ENCODE data around the gene ZDHHC12. TPM values are rescaled to one million over a fixed set of nuclear protein-coding genes. Genes with fewer than 3 reads are reported as not detected.

ZDHHC12 gene
- total RNA-seq, 1 experiment from 2014 or later = 35.2 TPM

DNA sequence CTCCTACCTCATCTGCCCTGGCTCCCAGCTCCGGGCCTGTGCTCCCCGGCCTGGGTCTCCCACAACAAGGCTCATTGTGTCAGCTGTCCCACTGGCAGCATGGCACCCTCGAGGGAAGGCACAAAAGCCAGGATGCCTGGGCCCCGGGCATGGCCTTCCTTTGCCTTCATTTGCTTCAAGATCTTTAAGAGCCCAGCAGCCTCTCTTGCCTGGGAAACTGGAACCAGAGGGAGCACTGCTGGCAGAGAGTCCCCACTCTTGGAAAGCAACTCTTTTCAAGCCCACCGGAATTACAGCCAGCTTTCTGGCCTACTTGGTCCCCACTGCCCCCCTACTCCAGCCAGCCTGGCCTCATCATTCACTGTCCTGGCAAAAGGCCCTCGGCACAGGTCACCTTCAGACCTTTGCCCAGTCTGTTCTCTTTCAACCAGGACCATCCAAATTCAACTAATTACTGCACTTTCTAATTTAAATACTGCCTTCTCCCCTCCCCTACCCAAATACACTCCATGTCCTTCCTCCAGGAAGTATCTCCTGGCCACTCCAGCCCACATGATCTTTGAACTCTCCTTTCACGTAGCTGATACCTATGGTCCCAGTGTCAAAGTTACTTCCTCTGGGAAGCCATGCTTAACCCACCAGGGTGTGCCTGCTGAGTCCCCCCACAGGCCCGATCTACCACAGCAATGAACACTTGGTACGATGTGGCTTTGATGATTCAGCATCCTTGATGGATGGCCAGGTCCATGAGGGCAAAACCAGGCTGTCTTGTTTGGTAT lies 38.9 kb upstream of the ZDHHC12 start:
- BruUV-seq (replicated peaks) = no TSS peak
- no peak for DNase-seq (ENCODE audit: low spot score)
- no peak overlapping the region for H3K27ac ChIP-seq (ENCODE audit: low read depth, low read length, poor library complexity, severe bottlenecking)
- POLR2A ChIA-PET (ENCODE audit: low non-redundant PET) = no interaction called here
- no peaks in the 10 kb centered on the region for H3K36me3 ChIP-seq (ENCODE audit: insufficient read depth, low read length, poor library complexity, severe bottlenecking)
- H3K4me1 ChIP-seq (ENCODE audit: insufficient read depth, low read length, poor library complexity, severe bottlenecking) = no peaks in the 10 kb centered on the region
- H3K27me3 ChIP-seq (replicated peaks; ENCODE audit: insufficient read depth, low read depth, low read length, poor library complexity) = no peaks in the 10 kb centered on the region
- no peaks in the 10 kb centered on the region for H3K9me3 ChIP-seq (ENCODE audit: low read depth, low read length, poor library complexity, severe bottlenecking)
- TF ChIP-seq EZH2 (IDR thresholded peaks at IDR 0.05; ENCODE audit: borderline replicate concordance, low read depth, low read length, poor library complexity, severe bottlenecking) = no peak
- TF ChIP-seq, protein P1, sequence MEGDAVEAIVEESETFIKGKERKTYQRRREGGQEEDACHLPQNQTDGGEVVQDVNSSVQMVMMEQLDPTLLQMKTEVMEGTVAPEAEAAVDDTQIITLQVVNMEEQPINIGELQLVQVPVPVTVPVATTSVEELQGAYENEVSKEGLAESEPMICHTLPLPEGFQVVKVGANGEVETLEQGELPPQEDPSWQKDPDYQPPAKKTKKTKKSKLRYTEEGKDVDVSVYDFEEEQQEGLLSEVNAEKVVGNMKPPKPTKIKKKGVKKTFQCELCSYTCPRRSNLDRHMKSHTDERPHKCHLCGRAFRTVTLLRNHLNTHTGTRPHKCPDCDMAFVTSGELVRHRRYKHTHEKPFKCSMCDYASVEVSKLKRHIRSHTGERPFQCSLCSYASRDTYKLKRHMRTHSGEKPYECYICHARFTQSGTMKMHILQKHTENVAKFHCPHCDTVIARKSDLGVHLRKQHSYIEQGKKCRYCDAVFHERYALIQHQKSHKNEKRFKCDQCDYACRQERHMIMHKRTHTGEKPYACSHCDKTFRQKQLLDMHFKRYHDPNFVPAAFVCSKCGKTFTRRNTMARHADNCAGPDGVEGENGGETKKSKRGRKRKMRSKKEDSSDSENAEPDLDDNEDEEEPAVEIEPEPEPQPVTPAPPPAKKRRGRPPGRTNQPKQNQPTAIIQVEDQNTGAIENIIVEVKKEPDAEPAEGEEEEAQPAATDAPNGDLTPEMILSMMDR (conservative IDR thresholded peaks at IDR 0.05; ENCODE audit: low read depth, low read length) = no peak
- intact Hi-C loops (cut with micrococcal nuclease; ENCODE audit: unreplicated experiment) = no loop called here
- CTCF ChIA-PET = no interaction called here
- no peak overlapping the region for H3K4me3 ChIP-seq (ENCODE audit: low read depth, low read length, poor library complexity, severe bottlenecking)

DNA sequence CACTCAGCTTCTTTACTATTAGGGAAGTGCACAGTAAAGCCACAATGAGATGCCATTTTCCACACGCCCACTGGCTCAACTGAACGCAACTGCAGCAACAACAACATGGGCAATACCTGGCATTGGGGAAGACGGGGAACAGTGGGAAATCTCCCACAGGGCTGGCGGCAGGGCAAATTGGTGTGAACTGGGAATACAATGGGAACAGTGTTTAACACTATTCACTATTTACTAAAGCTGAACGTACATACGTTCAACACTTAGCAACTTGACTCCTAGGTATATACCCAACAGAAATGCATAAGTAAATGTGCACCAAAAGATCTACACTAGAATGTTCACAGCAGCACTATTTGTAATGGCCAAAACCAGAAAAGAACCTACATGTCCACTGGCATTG lies 33.7 kb upstream of the ZDHHC12 start:
- DNase-seq (ENCODE audit: low spot score) = no peak
- POLR2A ChIA-PET (ENCODE audit: low non-redundant PET) = interaction anchor here (0.6 kb wide), 1 partner anchor 19 kb away, joined by 6 read pairs; no protein-coding TSS in a partner anchor
- no peak overlapping the region for H3K27ac ChIP-seq (ENCODE audit: low read depth, low read length, poor library complexity, severe bottlenecking)
- no peak overlapping the region for H3K4me3 ChIP-seq (ENCODE audit: low read depth, low read length, poor library complexity, severe bottlenecking)
- H3K9me3 ChIP-seq (ENCODE audit: low read depth, low read length, poor library complexity, severe bottlenecking) = no peaks in the 10 kb centered on the region
- intact Hi-C loops (cut with micrococcal nuclease; ENCODE audit: unreplicated experiment) = no loop called here
- no peaks in the 10 kb centered on the region for H3K36me3 ChIP-seq (ENCODE audit: insufficient read depth, low read length, poor library complexity, severe bottlenecking)
- BruUV-seq (replicated peaks) = no TSS peak
- H3K4me1 ChIP-seq (ENCODE audit: insufficient read depth, low read length, poor library complexity, severe bottlenecking) = no peaks in the 10 kb centered on the region
- no peaks in the 10 kb centered on the region for H3K27me3 ChIP-seq (replicated peaks; ENCODE audit: insufficient read depth, low read depth, low read length, poor library complexity)
- CTCF ChIA-PET = no interaction called here
- no peak for TF ChIP-seq EZH2 (IDR thresholded peaks at IDR 0.05; ENCODE audit: borderline replicate concordance, low read depth, low read length, poor library complexity, severe bottlenecking)
- TF ChIP-seq, protein P1 (conservative IDR thresholded peaks at IDR 0.05; ENCODE audit: low read depth, low read length) = no peak

DNA sequence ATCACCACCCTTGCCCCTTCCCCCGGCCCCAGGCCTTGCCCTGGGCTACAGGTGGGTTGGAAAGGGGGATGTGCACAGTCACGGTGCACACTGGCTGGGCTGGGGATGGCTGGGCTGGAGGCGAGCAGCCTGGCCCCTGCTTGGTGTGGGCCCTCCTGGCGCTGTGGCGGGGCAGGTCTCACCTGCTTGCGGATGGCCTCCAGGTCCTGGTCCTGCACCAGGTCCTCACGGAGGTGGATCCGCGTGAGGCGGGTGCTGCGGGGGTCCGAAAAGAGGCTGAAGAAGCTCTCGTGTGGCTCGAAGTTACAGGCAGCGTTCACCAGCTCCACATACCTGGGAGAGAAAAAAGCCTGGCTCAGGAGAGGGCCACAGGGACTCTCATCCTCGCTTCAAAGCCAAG lies 29.7 kb upstream of the ZDHHC12 start:
- ChIA-PET POLR2A (ENCODE audit: low non-redundant PET) (no interaction called here), CTCF (no interaction called here)
- Histone ChIP-seq H3K4me3 (ENCODE audit: low read depth, low read length, poor library complexity, severe bottlenecking) (no peak overlapping the region), H3K36me3 (ENCODE audit: insufficient read depth, low read length, poor library complexity, severe bottlenecking) (no peaks in the 10 kb centered on the region), H3K4me1 (ENCODE audit: insufficient read depth, low read length, poor library complexity, severe bottlenecking) (no peaks in the 10 kb centered on the region), H3K9me3 (ENCODE audit: low read depth, low read length, poor library complexity, severe bottlenecking) (no peaks in the 10 kb centered on the region), H3K27ac (ENCODE audit: low read depth, low read length, poor library complexity, severe bottlenecking) (no peak overlapping the region), H3K27me3 (replicated peaks; ENCODE audit: insufficient read depth, low read depth, low read length, poor library complexity) (no peaks in the 10 kb centered on the region)
- TF ChIP-seq EZH2 (IDR thresholded peaks at IDR 0.05; ENCODE audit: borderline replicate concordance, low read depth, low read length, poor library complexity, severe bottlenecking) = no peak
- TF ChIP-seq, protein P1 (conservative IDR thresholded peaks at IDR 0.05; ENCODE audit: low read depth, low read length) = no peak
- intact Hi-C loops (cut with micrococcal nuclease; ENCODE audit: unreplicated experiment) = no loop called here
- no peak for DNase-seq (ENCODE audit: low spot score)
- BruUV-seq (replicated peaks) = no TSS peak

Data from A673 (cell line).